Lower lobe of right lung (tissue), 2 donors: ENCODE measurements around the gene ALDH1L1. TPM values are rescaled to one million over a fixed set of nuclear protein-coding genes. Genes with fewer than 3 reads are reported as not detected.

Source experiments
- ATAC-seq, 2 donors: fragments of 200-7000 bp; cut with Tn5 transposase; one replicate each; pipeline ENCODE4 v1.9.1; 2020 to 2022; ENCODE audit warnings: mild to moderate bottlenecking in 2 of 2, moderate library complexity in 2 of 2
- DNase-seq: peaks from one replicate; pipeline ENCODE4 v3.0.0-alpha.2; 2020
- H3K27ac ChIP-seq: fragments of 200-600 bp; one replicate; pipeline ENCODE4 v1.8.0; 2022
- H3K27me3 ChIP-seq: fragments of 200-600 bp; one replicate; pipeline ENCODE4 v1.8.0; 2022; ENCODE audit warnings: low read depth
- H3K36me3 ChIP-seq: fragments of 200-600 bp; one replicate; pipeline ENCODE4 v1.8.0; 2022; ENCODE audit warnings: mild to moderate bottlenecking
- H3K4me1 ChIP-seq: fragments of 200-600 bp; one replicate; pipeline ENCODE4 v1.8.0; 2022
- H3K4me3 ChIP-seq: fragments of 200-600 bp; one replicate; pipeline ENCODE4 v1.8.0; 2022; ENCODE audit warnings: mild to moderate bottlenecking
- H3K9me3 ChIP-seq: fragments of 200-600 bp; one replicate; pipeline ENCODE4 v1.8.0; 2022
- intact Hi-C: fragments of 100-400 bp; cut with DNase I; formaldehyde crosslinking; loops from one replicate; pipeline ENCODE4 v1.11.0; 2022
- total RNA-seq: library from RNA; stranded (reverse); fragmentation: NEBNext Ultra II Directional; extraction: Animal tissue kit (Norgen Biotek cat#: 25700); gene quantifications from one replicate; pipeline ENCODE4 v1.2.1, GENCODE V29; 2021
- TF ChIP-seq, protein P1 (sequence below): fragments of 200-600 bp; IDR thresholded peaks from one replicate; pipeline ENCODE4 v1.8.0; 2022; ENCODE audit warnings: antibody characterized with exemption, mild to moderate bottlenecking
- donor health status: DM: no; HTN: yes; CAD: no; lungs with severe emphysema.

ALDH1L1 gene
- total RNA-seq, 1 donor from 2014 or later: 2.8 TPM

DNA sequence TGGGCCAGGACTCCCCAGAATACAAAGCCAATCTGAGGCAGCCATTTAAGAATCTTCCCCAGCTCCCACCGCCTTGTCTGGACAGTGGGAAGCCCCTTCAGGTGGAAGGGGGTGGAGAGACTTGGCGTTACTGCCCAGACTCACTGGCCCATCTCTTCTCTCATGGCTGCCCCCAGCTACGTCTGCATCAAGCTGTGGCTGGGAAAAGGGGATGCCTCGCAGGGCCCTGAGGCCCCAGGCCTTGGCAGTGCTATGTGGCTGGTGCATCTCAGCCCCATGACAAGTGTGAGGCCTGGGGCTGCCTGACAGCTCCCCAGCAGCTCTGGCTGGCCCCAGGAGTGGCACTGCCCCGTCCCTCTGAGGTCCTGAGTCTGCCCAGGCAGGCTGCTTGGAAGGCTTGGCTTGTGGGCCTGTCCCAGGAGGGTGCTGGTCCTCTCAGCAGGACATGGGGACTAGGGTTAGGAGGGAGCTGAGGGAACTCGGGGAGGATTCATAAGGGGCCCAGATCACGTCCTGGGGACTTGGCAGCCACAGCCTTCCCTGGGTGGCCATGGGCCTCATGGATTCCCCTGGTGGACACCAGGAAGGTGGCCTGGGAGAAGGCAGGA is 76.3 kb downstream of the ALDH1L1 start:
- Histone ChIP-seq H3K9me3 (no peaks in the 10 kb centered on the region), H3K36me3 (no peaks in the 10 kb centered on the region), H3K27me3 (no peaks in the 10 kb centered on the region), H3K4me3 (no peak overlapping the region), H3K27ac (no peak overlapping the region), H3K4me1 (no peaks in the 10 kb centered on the region)
- intact Hi-C loops: no loop called here
- ATAC-seq: no peak
- DNase-seq: no peak
- TF ChIP-seq, protein P1, sequence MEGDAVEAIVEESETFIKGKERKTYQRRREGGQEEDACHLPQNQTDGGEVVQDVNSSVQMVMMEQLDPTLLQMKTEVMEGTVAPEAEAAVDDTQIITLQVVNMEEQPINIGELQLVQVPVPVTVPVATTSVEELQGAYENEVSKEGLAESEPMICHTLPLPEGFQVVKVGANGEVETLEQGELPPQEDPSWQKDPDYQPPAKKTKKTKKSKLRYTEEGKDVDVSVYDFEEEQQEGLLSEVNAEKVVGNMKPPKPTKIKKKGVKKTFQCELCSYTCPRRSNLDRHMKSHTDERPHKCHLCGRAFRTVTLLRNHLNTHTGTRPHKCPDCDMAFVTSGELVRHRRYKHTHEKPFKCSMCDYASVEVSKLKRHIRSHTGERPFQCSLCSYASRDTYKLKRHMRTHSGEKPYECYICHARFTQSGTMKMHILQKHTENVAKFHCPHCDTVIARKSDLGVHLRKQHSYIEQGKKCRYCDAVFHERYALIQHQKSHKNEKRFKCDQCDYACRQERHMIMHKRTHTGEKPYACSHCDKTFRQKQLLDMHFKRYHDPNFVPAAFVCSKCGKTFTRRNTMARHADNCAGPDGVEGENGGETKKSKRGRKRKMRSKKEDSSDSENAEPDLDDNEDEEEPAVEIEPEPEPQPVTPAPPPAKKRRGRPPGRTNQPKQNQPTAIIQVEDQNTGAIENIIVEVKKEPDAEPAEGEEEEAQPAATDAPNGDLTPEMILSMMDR: no peak

DNA sequence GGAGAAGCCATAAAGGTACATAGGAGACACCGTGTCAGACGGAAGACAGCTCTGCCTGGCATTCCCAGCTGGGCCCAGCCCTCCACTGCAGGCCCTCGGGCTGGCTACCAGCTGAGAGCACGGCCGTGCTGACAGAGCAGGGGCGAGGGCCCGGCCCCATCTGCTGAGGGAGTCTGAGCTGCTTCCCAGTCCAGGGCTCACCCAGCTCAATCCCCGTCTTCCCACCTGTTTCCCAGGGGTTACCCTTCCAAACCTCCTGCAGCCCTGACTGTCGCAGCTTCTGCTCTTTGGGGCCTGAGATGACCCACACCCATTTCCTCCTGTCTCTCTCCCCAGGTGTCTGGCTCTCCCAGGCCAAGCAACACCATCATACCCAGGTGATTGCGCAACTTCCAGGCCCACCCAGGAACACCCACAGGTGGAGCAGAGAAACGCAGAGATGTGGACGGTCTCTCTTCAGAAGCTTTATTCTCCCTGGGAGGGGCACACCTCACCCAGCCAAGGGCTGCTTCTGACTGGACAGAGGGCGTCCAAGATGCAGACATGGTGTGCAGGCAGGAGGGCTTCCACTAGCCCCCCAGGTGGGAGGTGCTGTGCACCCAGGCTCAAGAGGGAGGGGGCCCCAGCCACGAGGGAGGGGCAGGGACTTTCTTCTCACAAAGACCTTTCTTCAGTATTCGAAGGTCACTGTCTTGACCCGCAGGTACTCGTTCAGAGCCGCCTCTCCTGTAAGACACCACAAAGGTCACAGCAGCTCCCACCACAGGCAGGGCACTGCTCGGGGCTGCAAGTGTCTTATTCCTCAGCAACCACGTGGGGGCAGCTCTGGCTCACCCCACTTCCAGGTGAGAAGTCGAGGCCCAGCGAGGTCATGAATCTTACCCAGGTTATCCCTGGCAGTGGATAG is 77.0 kb downstream of the ALDH1L1 start:
- Histone ChIP-seq H3K4me3 (no peak overlapping the region), H3K27ac (no peak overlapping the region), H3K27me3 (no peaks in the 10 kb centered on the region), H3K4me1 (no peaks in the 10 kb centered on the region), H3K9me3 (no peaks in the 10 kb centered on the region), H3K36me3 (no peaks in the 10 kb centered on the region)
- TF ChIP-seq, protein P1: no peak
- intact Hi-C loops: no loop called here
- ATAC-seq (no peak), DNase-seq (no peak)

DNA sequence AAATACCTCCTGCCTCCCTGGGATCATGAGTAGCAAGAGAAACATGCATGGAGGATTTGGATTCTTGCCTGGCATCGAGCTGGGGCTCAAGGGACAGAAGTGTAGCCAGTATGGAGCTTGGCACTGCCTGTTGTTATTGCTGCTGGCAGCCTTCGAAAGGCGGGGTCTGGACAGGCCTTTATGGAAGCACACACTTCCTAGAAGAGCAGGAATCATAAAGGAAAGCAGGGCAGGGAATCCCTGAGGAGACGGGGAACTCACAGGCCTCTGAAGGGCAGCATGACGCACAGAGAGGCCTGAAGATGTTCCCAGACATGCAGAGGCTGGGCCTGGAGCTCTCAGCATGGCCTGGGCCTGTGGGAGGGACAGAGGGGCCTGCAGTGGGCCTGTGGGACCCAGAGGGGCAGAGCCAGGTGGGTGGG is 77.8 kb downstream of the ALDH1L1 start:
- no peak for ATAC-seq
- TF ChIP-seq, protein P1: no peak
- DNase-seq: no peak
- H3K27ac ChIP-seq: no peak overlapping the region
- H3K27me3 ChIP-seq: no peaks in the 10 kb centered on the region
- intact Hi-C loops: no loop called here
- H3K9me3 ChIP-seq: no peaks in the 10 kb centered on the region
- H3K4me1 ChIP-seq: no peaks in the 10 kb centered on the region
- no peak overlapping the region for H3K4me3 ChIP-seq
- no peaks in the 10 kb centered on the region for H3K36me3 ChIP-seq

DNA sequence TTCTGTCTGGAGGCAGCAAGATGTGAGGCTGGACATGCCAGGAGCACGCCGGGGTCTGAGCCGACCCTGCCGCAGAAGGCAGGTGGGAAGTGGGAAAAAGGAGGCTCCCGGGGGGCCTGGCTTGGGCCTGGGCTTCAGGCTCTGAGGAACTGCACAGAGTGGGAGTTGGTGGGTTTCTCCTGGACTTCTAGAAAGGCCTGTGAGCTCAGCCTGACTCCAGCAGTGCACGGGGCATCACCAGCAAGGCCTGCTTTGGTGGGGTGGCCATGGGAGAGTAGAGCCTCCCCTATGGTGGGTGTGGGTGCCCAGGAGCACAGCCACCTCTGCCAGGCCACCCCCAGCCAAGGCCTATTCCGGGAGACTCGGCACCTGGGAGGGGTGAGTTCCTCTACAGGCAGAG is 78.4 kb downstream of the ALDH1L1 start:
- Histone ChIP-seq H3K9me3 (peaks cover 4% of the 10 kb centered on the region), H3K4me3 (no peak overlapping the region), H3K27ac (no peak overlapping the region), H3K4me1 (no peaks in the 10 kb centered on the region), H3K36me3 (no peaks in the 10 kb centered on the region), H3K27me3 (no peaks in the 10 kb centered on the region)
- ATAC-seq (no peak), DNase-seq (no peak)
- TF ChIP-seq, protein P1: no peak
- intact Hi-C loops: no loop called here

DNA sequence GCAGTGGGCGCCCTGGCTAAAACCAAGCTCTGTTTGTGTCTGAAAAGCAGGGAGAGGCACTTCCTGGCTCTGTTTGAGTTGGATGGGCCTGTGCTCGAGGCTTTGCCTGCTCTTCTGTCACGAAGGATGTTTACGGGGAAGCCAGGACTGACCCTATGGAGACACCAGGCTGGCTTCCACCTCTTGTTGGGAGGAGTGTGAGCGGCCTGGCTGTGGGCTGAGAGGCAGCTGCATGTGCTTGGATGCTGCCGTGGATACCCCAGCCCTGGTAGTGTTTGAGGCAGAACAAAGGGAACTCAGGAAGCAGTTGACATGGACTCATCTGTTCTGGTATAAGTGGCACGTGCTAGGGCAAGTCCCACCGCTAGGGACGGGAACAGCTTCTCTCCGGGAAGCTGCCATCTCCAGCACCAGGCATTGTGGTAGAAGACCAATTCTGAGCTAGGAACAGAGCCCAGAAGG is 78.8 kb downstream of the ALDH1L1 start:
- no peak overlapping the region for H3K27ac ChIP-seq
- no peaks in the 10 kb centered on the region for H3K36me3 ChIP-seq
- H3K4me3 ChIP-seq: no peak overlapping the region
- DNase-seq: no peak
- TF ChIP-seq, protein P1: no peak
- H3K27me3 ChIP-seq: no peaks in the 10 kb centered on the region
- no peaks in the 10 kb centered on the region for H3K4me1 ChIP-seq
- intact Hi-C loops: no loop called here
- ATAC-seq: no peak
- H3K9me3 ChIP-seq: peaks cover 8% of the 10 kb centered on the region
